CD4-positive, CD25-positive, alpha-beta regulatory T cell (primary cell): ENCODE results near the gene TTLL9. TPM values are rescaled to one million over a fixed set of nuclear protein-coding genes. Genes with fewer than 3 reads are reported as not detected.

ENCODE experiments used
- ATAC-seq, 2 donors: fragments of 150-1000 bp; cut with Tn5 transposase; one replicate each; pipeline ENCODE4 v1.10.0; 2021; ENCODE audit warnings: low read depth in 2 of 2, moderate number of reproducible peaks in 2 of 2, moderate library complexity in 1 of 2
- DNase-seq, 3 donors: peaks; one replicate each; pipeline versions ENCODE4 v3.0.0 to v3.0.0-alpha.2; 2012 to 2022; ENCODE audit warnings: mixed read lengths in 1 of 3
- H3K27ac ChIP-seq: one replicate; pipeline ENCODE4 v1.7.0; 2013; ENCODE audit warnings: mild to moderate bottlenecking, low read length; ENCODE audit not compliant: insufficient read depth, poor library complexity, severe bottlenecking
- H3K27me3 ChIP-seq: one replicate; pipeline ENCODE4 v1.7.0; 2013; ENCODE audit warnings: low read length; ENCODE audit not compliant: control insufficient read depth, insufficient read depth
- H3K36me3 ChIP-seq: one replicate; pipeline ENCODE4 v1.7.0; 2013; ENCODE audit warnings: mild to moderate bottlenecking, low read length, moderate library complexity; ENCODE audit not compliant: control insufficient read depth, insufficient read depth
- H3K4me1 ChIP-seq: 2 replicates; pipeline ENCODE4 v1.7.0; 2013; ENCODE audit warnings: mild to moderate bottlenecking, low read length; ENCODE audit not compliant: insufficient read depth, control insufficient read depth, poor library complexity, severe bottlenecking
- H3K4me3 ChIP-seq: one replicate; pipeline ENCODE4 v1.7.0; 2013; ENCODE audit warnings: low read depth, mild to moderate bottlenecking, low read length, moderate library complexity
- H3K9me3 ChIP-seq, 2 experiments: 1 replicate in 1 of 2; 2 replicates in 1 of 2; pipeline ENCODE4 v1.7.0; 2013; ENCODE audit warnings: low read length in 2 of 2, mild to moderate bottlenecking in 1 of 2, moderate library complexity in 1 of 2; ENCODE audit not compliant: control insufficient read depth in 2 of 2
- H3K27ac Mint-ChIP-seq, 3 donors: one replicate each; pipeline ENCODE4 v1.8.0; 2020 to 2022; ENCODE audit warnings: mild to moderate bottlenecking in 3 of 3, mixed read lengths in 3 of 3, moderate library complexity in 2 of 3
- H3K27me3 Mint-ChIP-seq: one replicate; pipeline ENCODE4 v1.8.0; 2022; ENCODE audit warnings: mild to moderate bottlenecking, mixed read lengths
- H3K36me3 Mint-ChIP-seq: one replicate; pipeline ENCODE4 v1.8.0; 2020; ENCODE audit warnings: mixed read lengths
- H3K4me1 Mint-ChIP-seq, 4 donors: one replicate each; pipeline ENCODE4 v1.8.0; 2020 to 2022; ENCODE audit warnings: mixed read lengths in 4 of 4, mild to moderate bottlenecking in 1 of 4
- H3K4me3 Mint-ChIP-seq, 4 donors: one replicate each; pipeline ENCODE4 v1.8.0; 2020 to 2022; ENCODE audit warnings: mild to moderate bottlenecking in 4 of 4, mixed read lengths in 4 of 4, moderate library complexity in 3 of 4
- H3K9me3 Mint-ChIP-seq, 7 donors: one replicate each; pipeline ENCODE4 v1.8.0; 2020 to 2022; ENCODE audit warnings: mixed read lengths in 7 of 7, mild to moderate bottlenecking in 3 of 7, moderate library complexity in 2 of 7
- polyA plus RNA-seq, 4 donors: library from polyadenylated mRNA; unstranded; fragments of 300-500 nt; fragmentation: Illumina TruSeq; gene quantifications; one replicate each; pipeline ENCODE4 v1.2.3, GENCODE V29; 2021
- total RNA-seq: library from RNA; stranded (reverse); gene quantifications from one replicate; pipeline ENCODE4 v1.2.3, GENCODE V29; 2022

The TTLL9 gene
- total and polyA plus RNA-seq, 5 donors from 2014 or later = not detected

DNA sequence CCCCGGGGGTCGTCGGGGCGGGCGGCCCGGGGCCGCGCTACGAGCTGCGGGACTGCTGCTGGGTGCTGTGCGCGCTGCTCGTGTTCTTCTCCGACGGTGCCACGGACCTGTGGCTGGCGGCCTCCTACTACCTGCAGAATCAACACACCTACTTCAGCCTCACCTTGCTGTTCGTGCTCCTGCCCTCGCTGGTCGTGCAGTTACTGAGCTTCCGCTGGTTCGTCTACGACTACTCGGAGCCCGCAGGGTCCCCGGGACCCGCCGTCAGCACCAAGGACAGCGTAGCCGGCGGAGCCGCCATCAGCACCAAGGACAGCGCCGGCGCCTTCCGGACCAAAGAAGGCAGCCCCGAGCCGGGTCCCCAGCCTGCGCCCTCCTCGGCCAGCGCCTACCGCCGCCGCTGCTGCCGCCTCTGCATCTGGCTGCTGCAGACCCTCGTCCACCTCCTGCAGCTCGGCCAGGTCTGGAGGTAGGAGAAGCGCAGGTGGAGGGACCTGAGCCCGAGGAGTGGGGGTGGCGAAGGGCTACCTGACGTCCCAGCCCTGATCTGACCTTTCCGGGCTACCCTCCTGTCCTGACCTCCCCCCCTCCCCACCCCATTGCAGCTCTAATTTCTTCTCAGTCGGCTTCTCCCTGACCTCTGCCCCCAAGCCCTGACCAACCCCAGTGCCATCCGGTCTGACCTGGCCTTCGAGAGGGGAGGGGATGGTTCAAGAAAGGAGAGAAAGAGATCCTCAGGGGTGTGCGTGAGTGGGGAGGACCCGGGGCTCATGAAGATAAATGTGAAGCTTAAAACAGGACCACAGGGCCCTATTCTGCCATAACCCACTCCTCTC is 98.1 kb downstream of the TTLL9 start:
- H3K4me3 ChIP-seq = no peak overlapping the region
- Mint-ChIP-seq H3K27me3 (peaks cover 39% of the 10 kb centered on the region), H3K4me1 (peaks cover 2 to 12% (median 5%) of the 10 kb centered on the region in 4 donors), H3K9me3 (peaks cover 0 to 4% (median 1%) of the 10 kb centered on the region in 7 donors), H3K4me3 (peak overlapping the region; percentile 79 to 87 (median 84)), H3K27ac (no peak overlapping the region), H3K36me3 (no peaks in the 10 kb centered on the region)
- peaks cover 10% of the 10 kb centered on the region for H3K4me1 ChIP-seq
- DNase-seq (peak; percentile 71 to 84 (median 74)), ATAC-seq (peak; percentile 85)
- no peaks in the 10 kb centered on the region for H3K36me3 ChIP-seq
- H3K9me3 ChIP-seq = no peaks in the 10 kb centered on the region
- no peak overlapping the region for H3K27ac ChIP-seq
- peaks cover 25% of the 10 kb centered on the region for H3K27me3 ChIP-seq

DNA sequence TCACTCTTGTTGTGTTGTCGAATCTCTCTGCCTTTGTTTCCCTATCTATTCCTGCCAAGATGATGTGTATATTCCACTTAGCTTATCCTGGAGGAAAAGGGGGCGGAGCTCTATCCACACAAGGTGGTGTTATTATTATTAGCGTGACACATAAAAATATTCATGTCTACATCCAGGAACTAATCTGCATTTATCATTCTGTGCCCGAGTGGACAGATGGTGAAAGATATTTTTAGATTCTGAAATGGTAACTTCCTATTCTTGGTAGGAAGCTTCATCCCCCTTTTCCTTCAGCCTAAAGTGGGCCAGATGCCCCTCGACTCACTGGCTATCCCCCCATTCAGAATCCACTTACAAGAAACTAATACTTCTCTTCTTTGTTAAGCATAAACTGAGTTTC is 99.6 kb downstream of the TTLL9 start:
- Mint-ChIP-seq H3K4me1 (peaks cover 2 to 12% (median 5%) of the 10 kb centered on the region in 4 donors), H3K36me3 (no peaks in the 10 kb centered on the region), H3K4me3 (peak overlapping the region in 3 of 4 donors; percentile 8 to 25 (median 22)), H3K27ac (no peak overlapping the region), H3K9me3 (peaks cover 0 to 4% (median 1%) of the 10 kb centered on the region in 7 donors), H3K27me3 (peaks cover 41% of the 10 kb centered on the region)
- DNase-seq (no peak), ATAC-seq (no peak)
- H3K4me3 ChIP-seq = no peak overlapping the region
- H3K36me3 ChIP-seq = no peaks in the 10 kb centered on the region
- no peak overlapping the region for H3K27ac ChIP-seq
- H3K4me1 ChIP-seq = peaks cover 10% of the 10 kb centered on the region
- H3K9me3 ChIP-seq = no peaks in the 10 kb centered on the region
- H3K27me3 ChIP-seq = peaks cover 25% of the 10 kb centered on the region

DNA sequence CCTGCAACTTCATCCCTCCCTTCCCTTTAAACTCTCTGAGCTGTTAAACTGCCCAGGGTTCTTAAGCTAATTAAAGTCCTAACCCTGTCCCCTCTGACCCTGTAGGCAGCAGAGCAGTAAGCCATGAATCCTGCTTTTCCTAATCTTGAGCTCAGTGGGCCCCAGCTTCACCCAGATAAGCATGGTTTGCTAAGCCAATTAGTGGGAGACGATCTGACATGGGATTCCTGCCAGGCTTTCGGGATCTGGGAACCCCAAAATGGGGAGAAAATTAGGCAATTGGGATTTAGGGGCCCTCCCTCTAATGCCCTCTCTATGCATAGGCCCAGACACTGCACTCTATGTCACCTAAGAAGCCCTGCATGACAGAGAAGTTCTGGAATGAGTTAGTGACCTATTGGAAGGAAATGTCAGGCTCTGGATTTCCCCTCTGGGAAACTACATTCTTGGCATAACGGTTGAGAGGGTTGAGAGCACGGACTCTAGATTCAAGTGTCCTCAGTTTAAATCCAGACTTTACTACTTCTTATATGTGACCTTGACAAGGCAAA is 102.1 kb downstream of the TTLL9 start:
- Mint-ChIP-seq H3K4me3 (no peak overlapping the region), H3K27me3 (peaks cover 42% of the 10 kb centered on the region), H3K27ac (no peak overlapping the region), H3K36me3 (no peaks in the 10 kb centered on the region), H3K9me3 (peaks cover 0 to 1% (median 0%) of the 10 kb centered on the region in 7 donors), H3K4me1 (peaks cover 0 to 6% (median 3%) of the 10 kb centered on the region in 4 donors)
- DNase-seq (no peak), ATAC-seq (no peak)
- peaks cover 10% of the 10 kb centered on the region for H3K4me1 ChIP-seq
- H3K27ac ChIP-seq = no peak overlapping the region
- no peaks in the 10 kb centered on the region for H3K36me3 ChIP-seq
- no peak overlapping the region for H3K4me3 ChIP-seq
- no peaks in the 10 kb centered on the region for H3K9me3 ChIP-seq
- H3K27me3 ChIP-seq = peaks cover 16% of the 10 kb centered on the region

DNA sequence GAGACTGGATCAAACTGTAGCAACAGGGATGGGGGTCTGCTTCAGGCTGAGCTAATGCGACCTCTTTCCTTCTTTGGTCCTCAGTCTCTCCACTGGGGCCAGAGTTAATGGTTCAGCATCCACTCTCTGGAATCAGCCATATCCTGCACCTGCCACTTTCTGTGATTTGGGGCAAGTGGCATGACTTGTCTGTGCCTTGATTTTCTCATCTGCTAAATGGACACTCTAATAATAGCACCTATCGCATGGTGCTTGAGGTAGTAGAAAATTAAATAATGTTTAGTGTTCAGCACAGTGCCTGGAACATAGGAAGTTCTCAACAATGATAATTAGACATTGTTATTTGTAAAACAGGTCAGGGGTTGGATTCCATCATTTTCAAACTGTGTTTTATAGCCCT is 103.9 kb downstream of the TTLL9 start:
- H3K36me3 Mint-ChIP-seq = no peaks in the 10 kb centered on the region
- Histone ChIP-seq H3K9me3 (no peaks in the 10 kb centered on the region), H3K27ac (no peak overlapping the region), H3K4me1 (no peaks in the 10 kb centered on the region), H3K36me3 (no peaks in the 10 kb centered on the region), H3K27me3 (peaks cover 13% of the 10 kb centered on the region), H3K4me3 (no peak overlapping the region)
- no peak overlapping the region for H3K4me3 Mint-ChIP-seq
- H3K4me1 Mint-ChIP-seq = no peaks in the 10 kb centered on the region
- H3K27ac Mint-ChIP-seq = no peak overlapping the region
- ATAC-seq (no peak), DNase-seq (no peak)
- H3K27me3 Mint-ChIP-seq = peaks cover 32% of the 10 kb centered on the region
- H3K9me3 Mint-ChIP-seq = peaks cover 0 to 1% (median 0%) of the 10 kb centered on the region in 7 donors

DNA sequence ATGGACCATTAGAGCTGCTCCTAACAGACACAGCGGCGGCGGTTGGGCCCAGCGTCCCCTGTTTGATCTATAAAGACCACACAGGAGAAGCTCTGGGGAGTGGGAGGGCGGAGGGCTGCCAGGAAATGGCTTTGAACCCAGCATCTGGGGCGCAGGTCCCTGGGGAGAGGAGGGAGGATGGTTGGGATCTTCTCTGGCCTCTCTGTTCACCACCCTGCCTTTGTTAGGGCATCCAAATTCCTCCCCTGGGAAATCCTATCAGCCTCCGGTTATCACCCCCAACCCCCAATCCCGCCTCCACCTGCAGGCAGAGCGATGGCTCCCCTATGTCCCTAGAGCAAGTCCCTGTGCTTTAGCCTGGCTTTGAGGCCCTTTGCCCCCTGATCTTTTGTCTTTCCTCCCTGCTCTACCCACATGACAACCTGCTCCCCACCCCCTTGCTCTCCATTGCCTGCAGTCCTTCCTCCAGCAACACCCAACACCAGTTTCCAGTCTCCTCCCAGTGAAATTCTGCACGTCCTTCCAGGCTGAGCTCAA is 104.6 kb downstream of the TTLL9 start:
- H3K36me3 Mint-ChIP-seq = no peaks in the 10 kb centered on the region
- peaks cover 0 to 1% (median 0%) of the 10 kb centered on the region in 7 donors for H3K9me3 Mint-ChIP-seq
- Histone ChIP-seq H3K27me3 (peaks cover 12% of the 10 kb centered on the region), H3K9me3 (no peaks in the 10 kb centered on the region), H3K4me1 (no peaks in the 10 kb centered on the region), H3K4me3 (no peak overlapping the region), H3K36me3 (no peaks in the 10 kb centered on the region), H3K27ac (no peak overlapping the region)
- no peaks in the 10 kb centered on the region for H3K4me1 Mint-ChIP-seq
- H3K27ac Mint-ChIP-seq = no peak overlapping the region
- ATAC-seq = no peak
- DNase-seq = no peak
- peaks cover 26% of the 10 kb centered on the region for H3K27me3 Mint-ChIP-seq
- no peak overlapping the region for H3K4me3 Mint-ChIP-seq

DNA sequence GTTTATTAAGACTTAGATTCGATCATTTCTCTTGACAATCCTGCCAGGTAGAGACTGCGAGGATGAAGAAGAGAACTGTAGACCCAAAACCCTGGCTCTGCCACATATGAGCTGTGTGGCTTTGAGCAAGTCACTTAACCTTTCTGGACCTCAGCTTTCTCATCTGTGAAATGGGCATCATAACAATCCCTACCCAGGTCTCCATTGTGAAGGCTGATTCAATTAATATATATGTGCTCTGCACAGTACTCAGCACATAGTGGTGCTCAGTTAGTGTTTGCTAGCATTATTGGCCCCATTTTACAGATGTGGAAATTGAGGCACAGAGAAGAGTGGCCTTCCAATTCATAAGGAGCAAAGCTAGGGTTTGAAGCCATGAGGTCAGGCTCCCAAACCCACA is 105.4 kb downstream of the TTLL9 start:
- DNase-seq = no peak

DNA sequence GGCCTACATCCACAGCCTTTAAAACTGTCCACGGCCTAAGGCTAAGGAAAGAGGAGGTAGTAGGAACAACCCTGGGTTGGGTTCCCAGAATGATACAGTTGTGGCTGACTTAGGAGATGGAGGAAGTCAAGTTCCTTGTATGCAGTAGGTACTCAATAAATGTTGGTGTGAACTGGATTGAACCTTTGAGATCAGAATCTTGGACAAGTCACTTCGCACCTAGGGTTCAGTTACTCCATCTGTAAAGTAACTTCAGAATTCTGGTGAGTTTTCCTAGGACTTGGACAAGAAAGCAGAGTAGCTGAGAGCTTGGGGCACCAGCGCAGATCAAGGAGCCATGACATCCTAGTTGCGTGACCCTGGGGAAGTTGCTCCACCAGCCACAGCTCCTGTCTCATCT is 106.6 kb downstream of the TTLL9 start:
- H3K27me3 ChIP-seq = peaks cover 2% of the 10 kb centered on the region
- no peak overlapping the region for H3K27ac ChIP-seq
- H3K36me3 Mint-ChIP-seq = no peaks in the 10 kb centered on the region
- H3K4me1 Mint-ChIP-seq = no peaks in the 10 kb centered on the region
- no peaks in the 10 kb centered on the region for H3K9me3 Mint-ChIP-seq
- no peaks in the 10 kb centered on the region for H3K9me3 ChIP-seq
- no peaks in the 10 kb centered on the region for H3K4me1 ChIP-seq
- peaks cover 23% of the 10 kb centered on the region for H3K27me3 Mint-ChIP-seq
- no peak overlapping the region for H3K4me3 ChIP-seq
- no peak for DNase-seq
- H3K36me3 ChIP-seq = no peaks in the 10 kb centered on the region
- H3K27ac Mint-ChIP-seq = no peak overlapping the region
- no peak overlapping the region for H3K4me3 Mint-ChIP-seq
- no peak for ATAC-seq

More for the DNA sequence above, 105.4 kb downstream of the TTLL9 start:
- Mint-ChIP-seq H3K36me3 (no peaks in the 10 kb centered on the region), H3K27me3 (peaks cover 20% of the 10 kb centered on the region), H3K4me1 (no peaks in the 10 kb centered on the region), H3K9me3 (peaks cover 0 to 1% (median 0%) of the 10 kb centered on the region in 7 donors), H3K4me3 (no peak overlapping the region), H3K27ac (no peak overlapping the region)
- no peak for ATAC-seq
- Histone ChIP-seq H3K4me1 (no peaks in the 10 kb centered on the region), H3K27ac (no peak overlapping the region), H3K36me3 (no peaks in the 10 kb centered on the region), H3K4me3 (no peak overlapping the region), H3K9me3 (no peaks in the 10 kb centered on the region), H3K27me3 (peaks cover 7% of the 10 kb centered on the region)
